NCI-H1694 (cell line): ENCODE results near the gene SVIL.
A peak's percentile ranks its signal among the peaks of the same experiment; 100 is the strongest.
"Not testable (repeated sequence)": the region's sequence is repeated elsewhere in the genome, so short reads cannot be mapped to it uniquely, and the experiment has no call there.

Experiments used
- DNase-seq: peaks from one replicate; lab custom pipeline; 2025; lab: John Stamatoyannopoulos, UW

SVIL gene

GRCh38 chr10:29540016-29540415 lies 94.8 kb downstream of the SVIL start:
- no peak for DNase-seq

- DNase-seq = no peak
Measured at GRCh38 chr10:29539412-29539811, 95.4 kb downstream of the SVIL start.

- no peak for DNase-seq
Measured at GRCh38 chr10:29537799-29538198, 97.0 kb downstream of the SVIL start.

DNA sequence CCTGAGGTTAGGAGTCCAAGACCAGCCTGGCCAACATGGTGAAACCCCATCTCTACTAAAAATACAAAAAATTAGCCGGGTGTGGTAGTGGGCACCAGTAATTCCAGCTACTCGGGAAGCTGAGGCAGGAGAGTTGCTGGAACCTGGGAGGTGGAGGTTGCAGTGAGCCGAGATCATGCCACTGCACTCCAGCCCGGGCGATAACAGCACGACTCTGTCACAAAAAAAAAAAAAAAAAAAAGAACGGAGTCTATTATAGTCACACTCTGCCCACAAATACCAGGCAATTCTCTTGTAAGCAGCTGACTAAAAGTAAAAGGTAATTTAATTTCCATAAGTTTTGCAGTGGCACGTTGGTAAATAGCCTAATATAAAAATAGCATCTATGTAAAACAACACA lies 98.1 kb downstream of the SVIL start:
- not testable (repeated sequence) for DNase-seq

GRCh38 chr10:29535778-29536453 lies 98.9 kb downstream of the SVIL start:
- DNase-seq = no peak

GRCh38 chr10:29535012-29535777 lies 99.6 kb downstream of the SVIL start:
- DNase-seq = no peak

DNA sequence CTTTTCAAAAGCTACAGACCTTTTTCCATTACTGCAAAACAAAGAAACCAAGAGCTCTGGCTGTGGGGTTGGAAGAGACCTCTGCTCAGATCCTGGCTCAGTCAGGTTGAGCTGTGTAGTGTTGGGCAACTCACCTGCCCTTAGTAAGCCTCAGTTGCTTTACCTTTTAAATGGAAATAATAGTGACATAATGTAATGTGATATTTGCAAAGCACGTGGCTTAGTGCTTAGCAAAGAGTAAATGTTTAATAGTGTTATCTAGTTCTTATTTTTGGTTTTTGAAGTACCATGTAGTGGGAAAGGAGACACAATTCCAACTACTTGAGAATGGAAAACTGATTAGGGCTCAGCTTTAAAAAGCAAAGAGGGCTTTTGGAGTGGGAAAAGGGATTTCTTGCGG lies 100.2 kb downstream of the SVIL start:
- DNase-seq = no peak

DNA sequence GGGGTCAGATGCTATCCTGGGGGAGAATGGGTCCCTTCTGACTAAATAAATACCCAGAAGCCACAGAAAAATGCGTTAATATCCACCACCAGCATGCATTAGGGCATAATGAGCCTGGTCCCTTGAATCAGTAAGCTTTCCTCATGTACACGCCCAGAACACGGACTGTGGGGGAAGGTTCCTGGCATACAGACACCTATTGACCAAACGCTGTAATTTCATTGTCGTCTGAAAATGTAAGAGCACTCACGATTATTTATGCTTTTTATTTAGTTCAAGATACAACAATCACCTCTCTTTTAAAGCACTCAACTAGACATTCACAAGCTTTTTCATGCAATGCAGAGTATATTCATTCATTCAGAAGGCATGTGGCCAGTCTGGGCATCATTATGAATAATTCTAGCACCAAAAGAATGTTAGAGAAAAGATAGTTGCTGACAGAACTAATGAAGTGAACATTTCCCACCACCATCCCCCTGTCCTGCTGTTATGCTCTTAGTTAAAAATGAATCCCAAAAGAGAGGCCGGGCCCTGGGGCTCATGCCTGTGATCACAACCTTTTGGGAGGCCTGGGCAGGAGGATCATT lies 101.0 kb downstream of the SVIL start:
- no peak for DNase-seq

DNA sequence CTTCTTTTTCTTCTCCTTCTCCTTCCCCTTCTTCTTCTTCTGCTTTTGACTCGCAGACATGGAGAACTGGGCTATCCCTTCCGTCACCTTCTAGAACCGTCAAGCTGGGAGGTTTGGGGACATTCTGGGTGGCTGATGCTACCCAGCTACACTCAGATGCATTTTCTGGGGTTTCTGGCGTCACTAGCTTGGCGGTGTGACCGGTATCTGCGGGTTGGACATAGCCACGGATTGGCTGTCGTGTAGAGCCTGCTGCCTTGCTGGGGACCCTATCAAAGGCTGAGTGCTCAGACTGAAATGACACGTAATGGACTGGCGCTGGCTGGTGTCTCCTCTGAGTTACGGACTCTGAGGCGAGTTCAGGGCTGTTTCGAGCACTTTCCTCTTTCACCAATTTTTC lies 101.7 kb downstream of the SVIL start:
- no peak for DNase-seq

- no peak for DNase-seq
Measured at GRCh38 chr10:29532256-29532878, 102.4 kb downstream of the SVIL start.

DNA sequence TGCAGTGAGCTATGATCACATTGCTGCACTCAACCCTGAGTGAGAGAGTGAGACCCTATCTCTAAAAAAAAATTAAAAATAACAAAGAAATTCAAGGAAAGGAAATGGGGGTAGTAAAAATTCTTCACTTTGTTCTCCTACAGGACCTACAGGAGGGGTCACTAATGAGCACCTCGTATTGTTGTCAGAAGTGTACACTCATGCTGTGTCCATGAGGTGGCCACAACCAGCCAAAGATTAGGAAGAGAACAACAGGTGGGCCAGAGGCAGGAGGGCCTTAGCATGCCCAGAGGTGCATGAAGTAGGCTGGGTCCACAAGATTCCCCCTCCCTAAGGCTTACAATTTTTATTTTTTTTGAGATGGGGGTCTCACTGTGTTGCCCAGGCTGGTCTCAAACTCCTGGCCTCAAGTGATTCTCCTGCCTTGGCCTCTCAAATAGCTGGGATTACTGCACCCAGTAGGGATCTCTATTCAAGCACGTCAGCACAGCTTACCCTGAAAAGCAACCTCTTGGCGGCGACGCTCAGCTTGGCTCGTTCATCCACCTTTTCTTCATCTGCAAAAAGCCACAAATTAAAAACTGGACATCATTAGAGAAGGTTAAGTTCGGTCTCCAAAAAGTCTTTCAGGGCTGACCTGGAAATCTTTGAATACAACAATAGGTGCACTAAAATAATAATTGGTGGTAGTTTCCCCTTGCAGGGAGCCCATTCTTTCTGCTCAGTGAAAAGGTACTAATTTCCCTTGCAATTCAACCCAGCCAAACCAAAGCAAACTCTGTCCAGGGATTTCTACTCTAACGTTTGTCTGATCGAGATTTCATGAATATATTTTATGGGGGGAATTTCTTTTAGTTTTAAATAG lies 104.4 kb downstream of the SVIL start:
- no peak for DNase-seq

GRCh38 chr10:29529146-29529545 lies 105.6 kb downstream of the SVIL start:
- no peak for DNase-seq

DNA sequence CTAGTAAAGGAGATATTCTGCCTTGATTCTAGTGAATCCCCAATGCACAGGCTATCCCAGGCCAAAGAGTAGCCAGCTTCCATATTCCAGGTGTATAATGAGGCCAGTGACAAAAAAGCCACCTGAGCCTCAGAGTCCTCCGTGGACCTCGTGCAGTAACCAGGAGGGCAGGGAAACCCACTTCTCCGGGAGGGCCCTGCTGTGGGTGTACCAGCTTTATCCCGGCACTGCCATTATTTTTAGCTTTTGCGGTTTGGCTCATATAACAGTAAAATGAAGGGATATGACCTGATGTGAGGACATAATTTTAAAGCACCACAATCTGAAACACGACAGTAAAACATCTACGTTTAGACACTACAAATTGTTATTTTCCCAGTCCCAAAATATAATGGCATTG lies 109.0 kb downstream of the SVIL start:
- no peak for DNase-seq

GRCh38 chr10:29524720-29525119 lies 110.1 kb downstream of the SVIL start:
- no peak for DNase-seq

- no peak for DNase-seq
Measured at GRCh38 chr10:29524294-29524693, 110.5 kb downstream of the SVIL start.

- no peak for DNase-seq
Measured at GRCh38 chr10:29522918-29523317, 111.9 kb downstream of the SVIL start.

DNA sequence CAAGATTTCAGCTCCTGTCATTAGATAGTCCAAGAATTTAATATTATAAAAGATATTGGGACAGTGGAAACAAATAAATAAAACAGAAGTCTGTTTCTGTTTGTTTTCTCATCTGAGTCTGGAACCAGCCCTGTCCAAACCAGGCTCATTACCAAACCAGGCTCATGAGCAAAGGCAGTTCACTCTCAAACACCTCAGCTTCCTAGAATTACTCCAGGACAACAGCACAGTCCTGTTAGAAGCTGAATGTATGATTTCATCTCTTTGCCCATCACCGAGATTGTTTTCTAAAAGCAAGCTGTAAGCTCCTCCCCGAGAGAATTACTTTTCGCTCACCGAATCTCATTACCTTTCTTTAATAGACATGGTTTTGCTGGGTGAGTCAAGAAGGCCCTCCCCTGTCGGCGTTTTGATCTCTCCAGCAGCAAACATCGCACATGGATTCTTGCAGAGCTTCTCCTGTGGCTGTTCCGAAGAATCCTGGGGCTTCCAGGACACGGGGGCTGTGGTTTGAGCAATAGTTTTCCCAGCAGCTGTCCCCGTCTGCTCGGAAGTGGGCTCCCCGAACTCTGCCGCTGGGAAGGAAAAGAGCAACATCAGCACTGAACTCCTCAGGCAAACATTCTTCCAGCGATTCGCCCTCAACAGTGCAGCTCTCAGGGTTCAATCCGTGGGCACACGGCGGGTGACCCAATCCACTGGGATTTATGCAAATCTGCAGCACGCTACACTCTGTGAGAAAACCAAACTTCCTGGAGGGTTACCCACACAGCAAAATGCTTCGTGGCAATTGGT lies 112.5 kb downstream of the SVIL start:
- DNase-seq = no peak

DNA sequence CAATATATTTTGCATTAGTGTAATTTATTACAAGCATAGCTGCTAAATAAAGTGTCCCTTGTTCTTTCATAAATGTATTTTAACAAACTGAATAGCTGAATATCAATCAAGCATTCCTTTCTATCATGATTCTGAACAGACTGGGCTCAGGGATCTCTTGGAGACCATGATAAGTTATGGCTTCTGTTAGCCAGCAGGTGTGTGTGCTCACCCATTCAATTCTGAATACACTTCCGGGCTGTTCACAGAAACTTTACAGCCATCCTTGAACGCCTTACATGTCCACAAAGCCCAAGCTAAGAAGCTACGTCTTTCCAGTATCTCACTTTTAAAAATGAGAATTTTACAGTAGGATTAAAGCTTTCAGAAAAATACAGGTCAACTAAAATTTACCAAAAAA lies 115.1 kb downstream of the SVIL start:
- DNase-seq = no peak

GRCh38 chr10:29517352-29517923 lies 117.3 kb downstream of the SVIL start:
- DNase-seq = peak; percentile 12

GRCh38 chr10:29516309-29516932 lies 118.3 kb downstream of the SVIL start:
- DNase-seq = not testable (repeated sequence)
